ENCODE data around the gene TKFC.
"Not testable (repeated sequence)": the region's sequence is repeated elsewhere in the genome, so short reads cannot be mapped to it uniquely, and the experiment has no call there.

Gene TKFC

DNA sequence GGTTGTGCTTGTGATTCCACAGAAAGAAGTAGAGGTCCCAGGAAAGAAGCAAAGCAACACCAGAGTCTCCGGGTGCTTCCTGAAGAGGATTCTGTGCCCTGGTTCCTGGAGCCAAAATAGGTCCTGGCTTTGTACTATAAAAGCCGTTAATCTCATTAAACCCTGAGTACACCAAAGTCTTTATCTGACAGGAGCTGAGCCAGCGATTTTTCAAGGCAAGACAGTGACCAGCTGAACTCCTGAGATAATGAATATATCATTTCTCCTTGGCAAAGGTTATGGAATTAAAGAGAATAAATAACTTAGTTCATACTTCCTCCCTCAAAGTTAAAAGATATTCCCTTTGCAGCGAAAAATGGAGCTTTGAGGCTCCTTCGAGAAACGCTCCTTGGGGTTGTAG is 34.4 kb downstream of the TKFC start:
- no peak for DNase-seq (ENCODE audit: low read depth in 4 of 4, low spot score in 1 of 4)

GRCh38 chr11:61368646-61369045 is 35.6 kb downstream of the TKFC start:
- no peak for DNase-seq (ENCODE audit: low read depth in 4 of 4, low spot score in 1 of 4)

- no peak for DNase-seq (ENCODE audit: low read depth in 4 of 4, low spot score in 1 of 4)
Observed at GRCh38 chr11:61369372-61370348, 36.6 kb downstream of the TKFC start.

- DNase-seq (ENCODE audit: low read depth in 4 of 4, low spot score in 1 of 4): no peak
Observed at GRCh38 chr11:61370349-61371005, 37.4 kb downstream of the TKFC start.

GRCh38 chr11:61372659-61373420 is 39.8 kb downstream of the TKFC start:
- no peak for DNase-seq (ENCODE audit: low read depth in 4 of 4, low spot score in 1 of 4)

DNA sequence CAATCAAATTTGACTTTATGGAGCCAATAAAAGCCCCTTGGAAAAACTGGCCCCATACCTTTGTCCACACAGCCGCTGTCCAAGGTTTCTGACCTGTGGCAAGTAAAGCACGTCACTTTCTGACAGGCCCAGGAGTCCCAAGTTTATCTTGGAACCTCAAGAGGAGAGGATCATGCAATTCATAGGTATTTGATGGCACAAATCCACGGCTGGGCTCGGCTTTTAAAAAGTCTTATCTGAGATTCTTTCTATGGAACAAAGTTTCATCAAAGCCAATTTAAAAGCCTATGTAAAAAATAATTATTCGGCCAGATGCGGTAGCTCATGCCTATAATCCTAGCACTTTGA is 42.7 kb downstream of the TKFC start:
- no peak for DNase-seq (ENCODE audit: low read depth in 4 of 4, low spot score in 1 of 4)

GRCh38 chr11:61377461-61378160 is 44.6 kb downstream of the TKFC start:
- DNase-seq (ENCODE audit: low read depth in 4 of 4, low spot score in 1 of 4): no peak

DNA sequence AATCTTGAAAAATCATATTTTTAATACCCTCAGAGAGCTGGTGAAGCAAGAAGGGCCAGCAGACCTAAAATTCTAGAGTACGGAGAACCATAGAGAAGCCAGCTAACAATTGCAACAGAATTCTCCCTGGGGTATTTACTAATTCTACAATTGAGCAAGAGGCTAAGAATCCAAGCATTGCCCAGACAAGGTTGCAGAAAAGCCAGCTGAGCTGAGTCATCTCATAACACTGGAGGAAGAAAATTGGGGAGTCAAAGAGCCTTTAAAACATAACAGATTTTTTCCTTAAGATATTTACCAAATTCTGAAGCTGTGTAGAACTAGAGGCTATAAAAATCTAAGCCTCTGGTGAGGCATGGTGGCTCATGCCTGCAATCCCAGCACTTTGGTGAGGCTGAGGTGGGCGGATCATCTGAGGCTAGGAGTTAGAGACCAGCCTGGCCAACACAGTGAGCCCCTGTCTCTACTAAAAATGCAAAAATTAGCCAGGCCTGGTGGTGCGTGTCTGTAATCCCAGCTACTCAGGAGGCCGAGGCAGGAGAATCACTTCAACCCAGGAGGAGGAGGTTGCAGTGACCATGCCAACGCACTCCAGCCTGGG is 45.8 kb downstream of the TKFC start:
- no peak for DNase-seq (ENCODE audit: low read depth in 4 of 4, low spot score in 1 of 4)

DNA sequence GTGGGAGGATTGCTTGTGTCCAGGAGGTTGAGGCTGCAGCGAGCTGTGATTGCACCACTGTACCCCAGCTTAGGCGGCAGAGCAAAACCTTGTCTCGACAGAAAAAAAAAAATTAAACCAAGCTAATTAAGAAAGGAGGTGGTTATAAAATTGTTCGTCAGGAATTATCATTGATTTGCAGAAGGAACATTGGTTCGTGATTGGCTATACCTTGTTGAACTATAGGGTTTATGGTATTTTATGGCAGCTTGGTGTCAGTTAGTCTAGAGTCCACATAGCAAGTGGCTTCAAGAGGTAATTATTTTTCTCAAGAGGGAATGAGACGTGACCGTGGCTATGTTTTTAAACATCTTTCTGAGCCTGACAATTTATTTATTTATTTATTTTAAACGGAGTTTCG is 47.9 kb downstream of the TKFC start:
- DNase-seq (ENCODE audit: low read depth in 4 of 4, low spot score in 1 of 4): no peak

DNA sequence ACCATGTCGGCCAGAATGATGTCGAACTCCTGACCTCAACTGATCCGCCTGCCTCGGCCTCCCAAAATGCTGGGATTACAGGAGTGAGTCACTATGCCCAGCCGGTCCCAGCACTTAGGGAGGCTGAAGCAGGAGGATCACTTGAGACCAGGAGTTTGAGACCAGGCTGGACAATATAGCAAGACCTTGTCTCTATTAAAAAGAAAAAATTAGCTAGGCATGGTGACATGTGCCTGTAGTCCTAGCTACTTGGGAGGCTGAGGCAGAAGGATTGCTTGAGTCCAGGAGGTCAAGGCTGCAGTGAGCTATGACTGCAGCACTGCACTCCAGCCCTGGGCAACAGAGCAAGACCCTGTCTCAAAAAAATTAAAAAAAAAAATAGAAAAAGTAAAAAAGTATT is 50.8 kb downstream of the TKFC start:
- DNase-seq (ENCODE audit: low read depth in 4 of 4, low spot score in 1 of 4): not testable (repeated sequence)

GRCh38 chr11:61384271-61385242 is 51.5 kb downstream of the TKFC start:
- no peak for DNase-seq (ENCODE audit: low read depth in 4 of 4, low spot score in 1 of 4)

DNA sequence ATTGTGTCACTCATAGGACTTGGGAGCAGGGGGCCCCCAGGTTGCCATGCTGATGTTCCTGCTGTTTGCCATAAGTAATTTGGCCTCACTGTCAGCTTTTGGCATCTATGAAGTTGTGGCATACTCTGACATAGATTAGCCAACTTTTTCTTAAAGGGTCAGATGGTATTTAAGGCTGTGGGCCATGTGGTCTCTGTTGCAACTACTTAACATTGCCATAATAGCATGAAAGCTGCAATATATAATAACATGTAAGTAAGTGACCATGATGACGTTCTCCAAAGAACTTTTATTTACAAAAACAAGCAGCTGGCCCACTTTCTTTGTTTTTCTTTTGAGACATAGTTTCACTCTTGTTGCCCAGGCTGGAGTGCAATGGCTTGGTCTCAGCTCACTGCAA is 57.1 kb downstream of the TKFC start:
- DNase-seq (ENCODE audit: low read depth in 4 of 4, low spot score in 1 of 4): no peak

DNA sequence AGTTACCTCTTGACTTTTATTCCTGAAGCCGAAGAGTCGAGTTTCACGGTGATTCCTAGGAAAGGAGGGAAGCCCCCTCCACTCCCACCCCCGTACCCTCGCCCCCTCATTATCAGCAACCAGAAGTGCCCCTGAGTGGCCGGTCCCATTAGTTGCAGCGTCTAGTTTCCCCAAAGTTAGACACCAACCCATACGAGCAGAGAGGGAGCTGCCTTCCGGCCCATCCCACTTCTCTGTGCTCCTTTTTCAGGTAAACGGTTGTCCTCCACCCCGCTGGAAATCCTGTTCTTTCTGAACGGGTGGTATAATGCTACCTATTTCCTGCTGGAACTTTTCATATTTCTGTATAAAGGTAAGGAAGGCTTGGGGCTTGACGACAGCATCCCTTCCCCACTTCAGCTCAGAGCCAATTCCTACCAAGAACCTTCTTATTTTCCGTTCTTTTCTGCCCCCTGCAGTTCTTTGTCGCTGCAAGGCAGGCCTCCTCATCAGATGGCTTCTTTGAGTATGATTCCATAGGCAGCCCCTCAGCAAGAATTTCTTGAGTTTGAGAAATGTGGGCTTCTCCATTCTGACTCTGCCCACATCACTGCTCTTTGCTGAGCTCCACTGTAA is 60.1 kb downstream of the TKFC start:
- no peak for DNase-seq (ENCODE audit: low read depth in 4 of 4, low spot score in 1 of 4)
